IMR-90 (cell line): ENCODE results near the gene LRIT1. TPM values are rescaled to one million over a fixed set of nuclear protein-coding genes. Genes with fewer than 3 reads are reported as not detected.

Experiments
- ATAC-seq: fragments of 200-7000 bp; cut with Tn5 transposase; 2 replicates; pipeline ENCODE4 v1.9.1; 2020; ENCODE audit warnings: low read depth, mild to moderate bottlenecking, moderate library complexity
- BruUV-seq: library from RNA; stranded (reverse); fragments of 400-500 nt; replicated peaks from 2 replicates; lab custom pipeline; 2021; lab: Mats Ljungman, UMichigan
- CTCF ChIA-PET: fragments of 300-600 bp; formaldehyde crosslinking; extraction: SDS; loops from one replicate; lab custom pipeline; 2021; ENCODE audit warnings: antibody characterized with exemption; lab: Yijun Ruan, JAX
- POLR2A ChIA-PET: fragments of 300-600 bp; sonication (Branson Sonifier 250); formaldehyde crosslinking; loops from one replicate; lab custom pipeline; 2022; ENCODE audit warnings: antibody characterized with exemption; ENCODE audit not compliant: unreplicated experiment; lab: Charles Lee
- DNase-seq: peaks from one replicate; pipeline ENCODE4 v3.0.0; 2013
- H2AFZ ChIP-seq: replicated peaks from 2 replicates; pipeline ENCODE3; 2013; ENCODE audit warnings: low read length, mild to moderate bottlenecking; ENCODE audit not compliant: poor library complexity
- H2AK5ac ChIP-seq: 2 replicates; pipeline ENCODE4 v1.6.1; 2013; ENCODE audit warnings: low read depth, low read length, inconsistent platforms
- H2AK9ac ChIP-seq: replicated peaks from 2 replicates; pipeline ENCODE3; 2013; ENCODE audit warnings: mild to moderate bottlenecking, low read depth, low read length, moderate library complexity; ENCODE audit not compliant: poor library complexity
- H2BK120ac ChIP-seq: 2 replicates; pipeline ENCODE4 v1.6.1; 2013; ENCODE audit warnings: low read depth, low read length, inconsistent platforms
- H2BK15ac ChIP-seq: 3 replicates; pipeline ENCODE4 v1.6.1; 2013; ENCODE audit warnings: low read depth, low read length, inconsistent platforms
- H2BK20ac ChIP-seq: 2 replicates; pipeline ENCODE4 v1.6.1; 2013; ENCODE audit warnings: low read depth, mild to moderate bottlenecking, inconsistent platforms, low read length, moderate library complexity
- H2BK5ac ChIP-seq: 2 replicates; pipeline ENCODE4 v1.6.1; 2013; ENCODE audit warnings: mild to moderate bottlenecking, low read depth, low read length, inconsistent platforms; ENCODE audit not compliant: poor library complexity, severe bottlenecking
- H3K14ac ChIP-seq: replicated peaks from 2 replicates; pipeline ENCODE4 v1.6.1; 2013; ENCODE audit warnings: low read depth, low read length, inconsistent platforms
- H3K18ac ChIP-seq: 2 replicates; pipeline ENCODE4 v1.6.1; 2013; ENCODE audit warnings: low read depth, low read length, control low read depth
- H3K23ac ChIP-seq: 2 replicates; pipeline ENCODE4 v1.6.1; 2013; ENCODE audit warnings: low read depth, low read length, inconsistent platforms
- H3K27ac ChIP-seq: 2 replicates; pipeline ENCODE4 v1.5.1; 2013; ENCODE audit warnings: mild to moderate bottlenecking, control low read depth, low read length; ENCODE audit not compliant: insufficient read depth
- H3K27me3 ChIP-seq: 2 replicates; pipeline ENCODE4 v1.6.1; 2013; ENCODE audit warnings: low read length; ENCODE audit not compliant: control insufficient read depth, insufficient read depth
- H3K36me3 ChIP-seq: 2 replicates; pipeline ENCODE4 v1.6.1; 2013; ENCODE audit warnings: low read length, mixed read lengths; ENCODE audit not compliant: control insufficient read depth, insufficient read depth
- H3K4ac ChIP-seq: 2 replicates; pipeline ENCODE4 v1.6.1; 2013; ENCODE audit warnings: low read depth, low read length, inconsistent platforms
- H3K4me1 ChIP-seq: 2 replicates; pipeline ENCODE4 v1.6.1; 2013; ENCODE audit warnings: low read length, mixed read lengths; ENCODE audit not compliant: control insufficient read depth, insufficient read depth
- H3K4me2 ChIP-seq: 2 replicates; pipeline ENCODE4 v1.6.1; 2013; ENCODE audit warnings: low read depth, mild to moderate bottlenecking, control low read depth, low read length, moderate library complexity
- H3K4me3 ChIP-seq: 2 replicates; pipeline ENCODE4 v1.5.1; 2013; ENCODE audit warnings: low read depth, mild to moderate bottlenecking, control low read depth, low read length, moderate library complexity; ENCODE audit not compliant: insufficient read depth
- H3K56ac ChIP-seq: 2 replicates; pipeline ENCODE4 v1.6.1; 2013; ENCODE audit warnings: low read length, inconsistent platforms; ENCODE audit not compliant: insufficient read depth; ENCODE audit errors: extremely low read depth
- H3K79me1 ChIP-seq, 2 experiments: 2 replicates each; pipeline ENCODE4 v1.6.1; 2013; ENCODE audit warnings: low read length in 2 of 2, inconsistent platforms in 1 of 2, low read depth in 1 of 2
- H3K9ac ChIP-seq: 2 replicates; pipeline ENCODE4 v1.6.1; 2013; ENCODE audit warnings: low read depth, low read length, control low read depth
- H3K9me1 ChIP-seq: 2 replicates; pipeline ENCODE4 v1.6.1; 2013; ENCODE audit warnings: low read length, inconsistent platforms; ENCODE audit not compliant: insufficient read depth
- H3K9me3 ChIP-seq: 2 replicates; pipeline ENCODE4 v1.6.1; 2013; ENCODE audit warnings: low read length; ENCODE audit not compliant: control insufficient read depth, insufficient read depth
- H4K20me1 ChIP-seq: 2 replicates; pipeline ENCODE4 v1.6.1; 2013; ENCODE audit warnings: low read length, inconsistent platforms; ENCODE audit not compliant: insufficient read depth
- H4K5ac ChIP-seq: 2 replicates; pipeline ENCODE4 v1.6.1; 2013; ENCODE audit warnings: mild to moderate bottlenecking, low read depth, low read length, control low read depth
- H4K8ac ChIP-seq, 2 experiments: 2 replicates each; pipeline ENCODE4 v1.6.1; 2013; ENCODE audit warnings: low read depth in 2 of 2, low read length in 2 of 2, control low read depth in 1 of 2, inconsistent platforms in 1 of 2
- H4K91ac ChIP-seq: 2 replicates; pipeline ENCODE4 v1.6.1; 2013; ENCODE audit warnings: low read depth, low read length, inconsistent platforms; ENCODE audit not compliant: insufficient read depth
- BHLHE40 ChIP-seq: fragments of 150-350 bp; IDR thresholded peaks from 2 replicates; pipeline ENCODE4 v1.6.1; 2016; ENCODE audit warnings: mild to moderate bottlenecking, low read depth, low read length
- CEBPB ChIP-seq: IDR thresholded peaks from 2 replicates; pipeline ENCODE4 v1.6.1; 2012; ENCODE audit warnings: low read depth, low read length, improper control_type of control experiment
- MAFK ChIP-seq: IDR thresholded peaks from 2 replicates; pipeline ENCODE4 v1.6.1; 2012; ENCODE audit warnings: low read depth, low read length, improper control_type of control experiment
- POLR2A ChIP-seq: IDR thresholded peaks from 2 replicates; pipeline ENCODE4 v1.6.1; 2012; ENCODE audit warnings: mild to moderate bottlenecking, low read depth, low read length
- SMC3 ChIP-seq: fragments of 150-350 bp; IDR thresholded peaks from 2 replicates; pipeline ENCODE4 v1.6.1; 2016; ENCODE audit warnings: low read depth, mild to moderate bottlenecking, antibody characterized with exemption, low read length, moderate library complexity
- USF2 ChIP-seq: fragments of 150-350 bp; IDR thresholded peaks from 2 replicates; pipeline ENCODE4 v1.6.1; 2017; ENCODE audit warnings: mild to moderate bottlenecking, antibody characterized with exemption, low read length, low read depth
- WGBS, 2 experiments: methylation state at CpG; one replicate each; pipeline versions ENCODE4 v1.1.5 to v1.1.7; 2013; ENCODE audit warnings: missing lambda C conversion rate in 2 of 2; ENCODE audit not compliant: insufficient read length in 1 of 2; ENCODE audit errors: extremely low coverage in 2 of 2; 5-methylcytosine and 5-hydroxymethylcytosine counted together
- dilution Hi-C: fragments of 300-500 bp; cut with HindIII; formaldehyde crosslinking; loops from one replicate; pipeline ENCODE4 v1.14.3; 2018; ENCODE audit warnings: low sequenced_read_pairs; ENCODE audit not compliant: unreplicated experiment
- in situ Hi-C: fragments of 300-500 bp; cut with MboI; formaldehyde crosslinking; loops from 3 replicates; pipeline ENCODE4 v1.14.3; 2019; ENCODE audit warnings: low sequenced_read_pairs, inconsistent platforms, mixed read lengths
- intact Hi-C: fragments of 100-400 bp; cut with micrococcal nuclease; formaldehyde crosslinking; loops from 2 replicates; pipeline ENCODE4 v1.10.0; 2022
- polyA plus RNA-seq, 3 experiments: library from polyadenylated mRNA; depleted of rRNA; stranded (reverse); fragments of >200 nt; gene quantifications; 2 replicates each; pipeline ENCODE4 v1.2.3, GENCODE V29; 2012; ENCODE audit warnings: low replicate concordance in 1 of 3
- total RNA-seq: library from RNA; depleted of rRNA; stranded (reverse); fragments of >200 nt; gene quantifications from 2 replicates; pipeline ENCODE4 v1.2.3, GENCODE V29; 2012

LRIT1 gene
- total and polyA plus RNA-seq, 2 of the 4 experiments (the other 2 are of a cell fraction) = not detected

DNA sequence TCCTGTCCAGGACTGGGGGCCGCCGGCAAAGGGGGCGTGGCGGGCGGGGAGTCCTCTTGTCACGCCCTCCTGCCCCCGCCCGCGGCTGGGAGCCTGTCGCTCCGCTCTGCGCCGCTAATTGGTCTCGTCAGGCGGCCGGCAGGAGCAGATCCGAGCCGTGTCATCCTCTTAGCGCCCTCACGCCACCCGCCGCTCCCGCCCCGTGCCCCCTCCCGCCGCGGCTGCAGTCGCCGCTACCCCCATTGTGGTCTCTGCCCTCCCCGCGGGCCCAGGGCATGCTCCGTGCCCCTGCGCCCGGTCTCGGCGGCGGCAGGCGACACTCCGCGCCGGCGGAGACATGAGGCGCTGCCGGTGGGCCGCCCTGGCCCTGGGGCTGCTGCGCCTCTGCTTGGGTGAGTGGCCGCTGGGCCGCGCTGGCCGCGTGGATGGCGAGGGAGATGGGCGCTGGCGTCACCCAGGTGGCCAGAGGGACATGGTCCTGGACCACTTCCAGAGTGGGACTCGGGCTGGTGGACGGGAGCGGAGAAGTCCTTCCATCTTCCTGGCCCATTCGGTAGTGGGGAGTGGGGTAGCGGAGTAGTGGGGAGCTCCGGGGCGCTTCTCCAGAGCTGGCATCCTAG, 46.8 kb downstream of the LRIT1 start, which contains the start of gene CDHR1:
Gene CDHR1, plus strand, starts transcription at position 114 of the 620 bp plus-strand sequence. Its CDS starts 224 bp downstream, at position 338.
- H2AFZ ChIP-seq = peak within 1 kb of the TSS; percentile 58
- no peak within 1 kb of the TSS for H3K27ac ChIP-seq
- no peaks in the 10 kb centered on the region for H3K9me1 ChIP-seq
- H2BK120ac ChIP-seq = no peak within 1 kb of the TSS
- in situ Hi-C loops (no loop called here), intact Hi-C loops (no loop called here), dilution Hi-C loops (no loop called here)
- peaks cover 53% of the 10 kb centered on the region for H3K27me3 ChIP-seq
- no peak within 1 kb of the TSS for H3K56ac ChIP-seq
- no peak within 1 kb of the TSS for H4K91ac ChIP-seq
- no peak within 1 kb of the TSS for H3K4me3 ChIP-seq
- H4K20me1 ChIP-seq = no peaks in the 10 kb centered on the region
- H2BK20ac ChIP-seq = no peak within 1 kb of the TSS
- no peak within 1 kb of the TSS for H4K8ac ChIP-seq
- DNase-seq = no peak
- ATAC-seq = peak; percentile 63
- no peaks in the 10 kb centered on the region for H3K36me3 ChIP-seq
- no peak within 1 kb of the TSS for H4K5ac ChIP-seq
- H2BK15ac ChIP-seq = no peak within 1 kb of the TSS
- H3K23ac ChIP-seq = no peak within 1 kb of the TSS; the same call in 1 of the 2 replicates
- 2% methylated on average over 16 of the region's 61 CpGs; no CpG with 5 or more reads in 1 of the 2 experiments for WGBS, 2 experiments
- H3K14ac ChIP-seq = no peak within 1 kb of the TSS
- H3K4me2 ChIP-seq = peak within 1 kb of the TSS; percentile 37; the same call in 1 of the 2 replicates
- BruUV-seq = no TSS peak
- H3K4ac ChIP-seq = no peak within 1 kb of the TSS
- H2AK9ac ChIP-seq = no peak within 1 kb of the TSS
- H3K18ac ChIP-seq = no peak within 1 kb of the TSS
- ChIA-PET POLR2A (no interaction called here), CTCF (no interaction called here)
- no peak for TF ChIP-seq POLR2A
- TF ChIP-seq MAFK = no peak
- TF ChIP-seq CEBPB = no peak
- TF ChIP-seq SMC3 = no peak
- TF ChIP-seq BHLHE40 = no peak
- no peak for TF ChIP-seq USF2
- peaks cover 2% of the 10 kb centered on the region; the same call in 1 of the 2 replicates for H3K4me1 ChIP-seq
- H3K9me3 ChIP-seq = no peaks in the 10 kb centered on the region
- no peak within 1 kb of the TSS for H3K9ac ChIP-seq
- no peaks in the 10 kb centered on the region for H3K79me1 ChIP-seq
- no peak within 1 kb of the TSS for H2AK5ac ChIP-seq
- no peak within 1 kb of the TSS for H2BK5ac ChIP-seq
